ENCODE data around the gene IGFLR1.

IGFLR1 gene, protein sequence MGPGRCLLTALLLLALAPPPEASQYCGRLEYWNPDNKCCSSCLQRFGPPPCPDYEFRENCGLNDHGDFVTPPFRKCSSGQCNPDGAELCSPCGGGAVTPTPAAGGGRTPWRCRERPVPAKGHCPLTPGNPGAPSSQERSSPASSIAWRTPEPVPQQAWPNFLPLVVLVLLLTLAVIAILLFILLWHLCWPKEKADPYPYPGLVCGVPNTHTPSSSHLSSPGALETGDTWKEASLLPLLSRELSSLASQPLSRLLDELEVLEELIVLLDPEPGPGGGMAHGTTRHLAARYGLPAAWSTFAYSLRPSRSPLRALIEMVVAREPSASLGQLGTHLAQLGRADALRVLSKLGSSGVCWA
- 3.2 reads per million, percentile 12 among the genes with 10 or more reads in this experiment for total RNA-seq

DNA sequence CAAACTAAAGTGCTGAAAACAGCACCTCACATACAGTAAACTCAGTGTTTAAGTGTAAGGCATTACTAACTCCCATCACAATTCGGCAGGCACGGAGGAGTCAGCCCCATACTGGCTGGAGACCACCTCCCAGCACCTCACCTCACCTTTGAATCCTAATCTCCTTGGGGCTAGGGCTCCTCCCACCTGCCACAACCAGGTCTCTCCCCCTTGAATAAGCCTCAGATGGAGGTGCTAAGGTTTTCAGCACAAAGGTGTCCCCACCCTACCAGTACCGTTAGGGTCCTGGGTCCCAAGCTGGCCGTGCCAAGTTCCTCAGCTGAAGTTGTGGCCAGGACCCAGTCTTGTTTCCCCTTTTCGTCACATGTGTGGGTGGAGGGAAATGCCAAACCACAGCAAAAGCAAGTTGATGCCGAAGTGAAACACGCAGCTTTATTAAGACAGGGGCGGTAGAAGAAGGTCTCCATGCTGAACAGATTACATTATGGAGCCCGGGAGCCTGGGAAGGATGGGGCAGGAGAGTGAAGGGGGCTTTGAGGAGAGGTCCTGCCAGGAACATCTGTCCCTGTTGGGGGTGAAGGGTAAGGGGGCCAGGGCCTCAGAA is at the start of gene IGFLR1:
TSS of gene IGFLR1 (minus strand) at position 332 of the 604 bp plus-strand sequence. CDS start 1,272 bp downstream, outside the sequence.
- peak; percentile 44 for DNase-seq

DNA sequence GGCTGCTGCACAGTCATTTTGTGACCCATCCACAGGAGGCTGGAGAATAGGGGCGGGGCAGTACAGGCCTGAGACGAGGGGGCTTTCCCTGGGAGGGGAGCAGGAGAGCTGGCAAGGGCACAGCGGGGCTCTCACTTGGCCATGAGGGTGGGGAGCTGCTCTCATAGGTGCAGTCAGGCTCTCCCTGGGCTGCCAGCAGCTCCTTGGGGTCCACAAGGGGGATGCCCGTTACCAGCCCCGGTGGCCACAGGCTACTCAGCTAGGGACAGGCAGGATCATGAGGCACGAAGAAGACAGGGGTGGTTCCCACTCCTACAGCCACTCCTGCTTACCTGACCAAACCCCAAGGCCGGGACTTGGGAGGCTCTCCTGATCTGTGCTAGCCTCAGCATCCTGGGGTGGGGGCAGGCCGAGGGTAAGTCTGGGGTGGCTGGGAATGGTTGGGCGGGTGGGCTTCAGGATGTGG is 49.6 kb upstream of the IGFLR1 start:
- no peak for DNase-seq

DNA sequence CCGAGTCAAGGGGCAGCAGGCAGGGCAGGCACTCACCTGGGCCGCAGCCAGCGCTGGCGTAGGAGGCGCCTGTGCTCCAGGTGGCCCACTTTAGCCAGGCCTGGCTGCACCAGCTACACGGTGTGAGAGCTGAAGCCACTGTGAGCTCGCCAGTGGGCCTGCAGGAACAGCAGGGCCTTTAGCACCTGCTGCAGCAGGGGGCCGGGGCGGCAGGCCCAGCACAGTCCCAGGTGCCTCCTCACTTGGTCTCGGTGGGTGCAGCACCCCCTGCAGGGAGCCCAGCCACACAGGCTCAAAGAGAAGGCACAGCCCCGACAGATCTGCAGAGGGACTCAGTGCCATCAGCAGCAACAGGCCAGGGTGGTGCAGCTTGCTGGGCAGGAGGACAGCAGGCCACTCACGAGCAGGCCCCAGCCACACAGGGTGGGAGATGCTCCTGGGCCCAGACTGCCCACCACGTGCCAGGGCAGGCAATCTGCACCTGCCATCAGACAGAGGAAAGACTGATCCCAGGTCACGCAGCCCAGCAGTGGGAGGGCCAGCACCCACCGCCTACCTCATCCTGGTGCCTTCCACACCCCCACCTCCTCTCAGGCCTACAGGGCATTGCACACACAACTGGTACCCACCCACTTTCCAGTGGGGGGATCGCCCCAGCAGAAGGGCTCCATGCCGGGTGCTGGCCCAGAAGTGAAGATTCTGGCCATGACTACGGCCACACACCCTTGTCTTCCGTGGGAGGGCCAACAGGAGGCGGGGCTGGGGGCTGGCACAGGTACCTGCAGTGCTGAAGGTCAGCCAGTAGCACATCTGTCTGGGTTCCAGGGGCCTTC is 48.9 kb upstream of the IGFLR1 start:
- DNase-seq: no peak

DNA sequence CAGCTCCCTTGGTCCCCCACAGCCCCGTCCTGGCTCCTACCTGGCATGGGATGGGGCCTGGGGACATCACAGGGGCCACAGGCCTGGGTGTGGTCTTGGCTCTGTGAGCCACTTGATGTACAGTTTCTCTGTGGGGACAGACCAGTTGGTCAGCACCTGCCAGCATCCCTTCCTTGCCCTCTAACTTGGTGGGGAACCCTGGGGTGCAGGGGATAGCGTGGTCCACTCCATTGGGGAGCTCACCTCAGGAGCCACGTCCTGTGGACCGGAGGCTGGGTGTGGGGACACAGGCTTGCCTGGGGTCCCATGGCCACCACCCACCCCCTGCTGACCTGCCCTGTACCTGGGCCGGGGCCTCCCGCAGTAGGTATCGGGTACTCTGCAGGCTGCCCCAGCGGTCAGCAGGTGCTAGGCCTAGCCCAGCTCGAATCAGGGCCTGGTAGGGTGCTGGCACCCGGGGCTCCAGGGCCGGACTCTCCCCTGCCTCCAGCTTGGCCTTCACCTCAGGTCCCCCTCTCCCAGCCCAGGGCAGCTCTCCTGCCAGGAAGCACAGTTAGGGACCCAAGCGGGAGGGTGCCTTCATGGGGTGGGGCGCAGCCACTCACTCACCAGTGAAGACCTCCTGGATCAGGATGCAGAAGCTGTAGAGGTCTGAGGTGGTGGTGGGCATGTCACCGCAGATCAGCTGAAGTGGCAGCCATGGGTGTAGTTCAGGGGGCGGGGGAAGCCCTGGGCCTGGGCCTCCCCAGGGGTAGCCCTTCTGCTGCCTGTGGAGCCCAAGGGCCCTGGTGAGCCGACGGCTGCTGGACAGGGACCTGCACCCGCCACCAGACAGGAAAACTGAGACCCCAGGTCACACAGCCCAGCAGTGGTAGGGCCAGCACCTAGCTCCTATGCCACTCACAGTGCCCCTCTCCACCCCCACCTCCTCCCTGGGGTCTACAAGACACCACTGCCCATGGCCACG is 48.0 kb upstream of the IGFLR1 start:
- DNase-seq: no peak

DNA sequence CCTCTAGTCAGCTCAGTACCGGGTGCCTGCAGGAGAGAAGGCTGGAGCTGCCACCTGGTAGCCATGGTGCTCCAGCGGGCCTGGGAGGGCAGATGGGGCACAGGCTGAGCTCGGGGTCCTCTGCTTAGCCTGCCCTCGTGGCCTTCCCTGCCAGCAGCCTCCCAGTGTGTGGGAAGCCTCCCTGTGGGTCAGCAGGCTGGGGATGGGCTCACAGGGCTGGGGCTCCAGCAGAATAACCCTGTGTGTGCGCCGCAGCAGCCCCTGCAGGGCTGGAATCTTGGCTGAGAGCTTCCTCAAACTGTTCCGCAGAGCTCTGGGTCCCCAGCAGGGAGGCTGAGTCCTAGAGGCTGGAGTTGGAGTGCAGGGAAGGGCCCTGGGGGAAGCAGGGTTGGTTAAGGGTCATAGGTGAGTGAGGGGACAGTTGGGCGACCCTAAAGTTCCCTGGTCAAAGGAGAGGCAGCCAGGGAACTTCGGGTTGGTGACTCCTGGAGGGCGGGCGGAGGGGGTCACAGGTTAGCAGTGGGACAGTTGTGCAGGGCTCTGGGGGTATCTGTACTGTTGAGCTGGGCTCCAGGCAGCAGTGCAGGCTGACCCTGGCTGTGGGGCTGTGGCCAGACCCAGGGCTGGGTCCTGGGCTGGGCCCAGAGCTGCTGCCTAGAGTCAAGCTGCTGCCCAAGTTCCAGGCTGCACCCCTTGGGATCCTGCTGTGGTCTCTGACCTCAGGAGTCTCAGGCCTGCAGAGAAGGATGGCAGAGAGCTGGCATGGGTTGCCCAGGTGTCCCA is 47.1 kb upstream of the IGFLR1 start:
- no peak for DNase-seq

DNA sequence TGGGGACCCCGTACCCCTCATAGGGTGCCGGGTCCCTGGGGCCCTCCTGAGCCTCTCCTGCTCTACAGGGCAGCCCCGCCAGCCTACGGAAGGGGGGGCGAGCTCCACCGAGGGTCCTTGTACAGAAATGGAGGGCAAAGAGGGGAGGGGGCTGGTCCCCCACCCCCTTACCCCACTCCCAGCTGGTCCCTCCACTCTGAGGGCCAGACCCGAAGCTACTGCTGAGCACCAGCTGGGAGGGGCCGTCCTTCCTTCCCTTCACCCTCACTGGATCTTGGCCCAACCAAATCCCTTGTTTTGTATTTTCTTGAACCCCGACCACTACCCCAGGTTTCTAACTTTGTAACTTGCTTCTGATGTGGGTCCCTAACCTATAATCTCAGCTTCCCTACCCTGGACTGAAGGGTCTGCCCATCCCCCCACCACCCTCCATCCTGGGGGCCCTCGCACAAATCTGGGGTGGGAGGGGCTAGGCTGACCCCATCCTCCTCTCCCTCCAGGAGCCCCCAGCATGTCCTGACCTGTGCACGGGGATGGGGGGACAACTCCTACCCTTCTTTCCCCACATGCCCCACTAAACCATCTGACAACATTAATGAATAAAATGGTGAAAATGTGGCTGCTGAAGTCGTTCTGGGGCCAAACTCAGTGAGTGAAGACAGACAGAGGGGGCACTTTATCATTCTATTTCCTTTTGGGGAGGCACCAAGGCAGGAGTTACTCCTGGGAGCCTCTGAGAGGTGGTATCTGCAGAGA is 46.1 kb upstream of the IGFLR1 start:
- no peak for DNase-seq

DNA sequence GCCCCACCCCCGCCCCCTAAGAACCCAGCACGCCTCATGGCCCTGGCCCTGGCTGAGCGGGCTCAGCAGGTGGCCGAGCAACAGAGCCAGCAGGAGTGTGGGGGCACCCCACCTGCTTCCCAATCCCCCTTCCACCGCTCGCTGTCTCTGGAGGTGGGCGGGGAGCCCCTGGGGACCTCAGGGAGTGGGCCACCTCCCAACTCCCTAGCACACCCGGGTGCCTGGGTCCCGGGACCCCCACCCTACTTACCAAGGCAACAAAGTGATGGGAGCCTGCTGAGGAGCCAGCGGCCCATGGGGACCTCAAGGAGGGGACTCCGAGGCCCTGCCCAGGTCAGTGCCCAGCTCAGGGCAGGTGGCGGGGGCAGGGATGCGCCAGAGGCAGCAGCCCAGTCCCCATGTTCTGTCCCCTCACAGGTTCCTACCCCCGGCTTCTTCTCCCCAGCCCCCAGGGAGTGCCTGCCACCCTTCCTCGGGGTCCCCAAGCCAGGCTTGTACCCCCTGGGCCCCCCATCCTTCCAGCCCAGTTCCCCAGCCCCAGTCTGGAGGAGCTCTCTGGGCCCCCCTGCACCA is 45.1 kb upstream of the IGFLR1 start:
- DNase-seq: no peak

DNA sequence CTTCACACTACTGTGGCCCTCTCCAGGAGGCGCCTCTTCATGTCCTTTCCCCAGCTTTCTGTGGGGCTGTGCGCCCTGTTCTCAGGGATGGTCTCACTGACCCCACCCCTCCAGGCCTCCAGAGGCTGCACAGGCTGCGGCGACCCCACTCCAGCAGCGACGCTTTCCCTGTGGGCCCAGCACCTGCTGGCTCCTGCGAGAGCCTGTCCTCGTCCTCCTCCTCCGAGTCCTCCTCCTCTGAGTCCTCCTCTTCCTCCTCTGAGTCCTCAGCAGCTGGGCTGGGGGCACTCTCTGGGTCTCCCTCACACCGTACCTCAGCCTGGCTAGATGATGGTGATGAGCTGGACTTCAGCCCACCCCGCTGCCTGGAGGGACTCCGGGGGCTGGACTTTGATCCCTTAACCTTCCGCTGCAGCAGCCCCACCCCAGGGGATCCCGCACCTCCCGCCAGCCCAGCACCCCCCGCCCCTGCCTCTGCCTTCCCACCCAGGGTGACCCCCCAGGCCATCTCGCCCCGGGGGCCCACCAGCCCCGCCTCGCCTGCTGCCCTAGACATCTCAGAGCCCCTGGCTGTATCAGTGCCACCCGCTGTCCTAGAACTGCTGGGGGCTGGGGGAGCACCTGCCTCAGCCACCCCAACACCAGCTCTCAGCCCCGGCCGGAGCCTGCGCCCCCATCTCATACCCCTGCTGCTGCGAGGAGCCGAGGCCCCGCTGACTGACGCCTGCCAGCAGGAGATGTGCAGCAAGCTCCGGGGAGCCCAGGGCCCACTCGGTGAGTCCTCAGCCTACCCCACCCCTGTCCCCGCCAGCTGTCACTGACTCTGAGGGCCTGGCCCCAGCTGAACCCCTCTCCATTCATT is 44.3 kb upstream of the IGFLR1 start:
- no peak for DNase-seq

DNA sequence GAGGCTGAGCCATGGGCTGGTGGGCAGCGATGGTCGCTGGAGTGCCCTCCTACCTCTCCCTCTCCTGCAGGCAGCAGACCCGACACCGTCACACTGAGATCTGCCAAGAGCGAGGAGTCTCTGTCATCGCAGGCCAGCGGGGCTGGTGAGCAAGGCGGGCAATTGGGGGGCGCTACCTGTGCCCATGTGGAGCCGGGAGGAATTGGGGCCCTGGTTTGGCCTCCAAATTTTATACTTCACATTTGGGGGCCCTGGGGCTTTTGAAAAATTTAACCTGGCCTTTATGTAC is 43.0 kb upstream of the IGFLR1 start:
- no peak for DNase-seq

DNA sequence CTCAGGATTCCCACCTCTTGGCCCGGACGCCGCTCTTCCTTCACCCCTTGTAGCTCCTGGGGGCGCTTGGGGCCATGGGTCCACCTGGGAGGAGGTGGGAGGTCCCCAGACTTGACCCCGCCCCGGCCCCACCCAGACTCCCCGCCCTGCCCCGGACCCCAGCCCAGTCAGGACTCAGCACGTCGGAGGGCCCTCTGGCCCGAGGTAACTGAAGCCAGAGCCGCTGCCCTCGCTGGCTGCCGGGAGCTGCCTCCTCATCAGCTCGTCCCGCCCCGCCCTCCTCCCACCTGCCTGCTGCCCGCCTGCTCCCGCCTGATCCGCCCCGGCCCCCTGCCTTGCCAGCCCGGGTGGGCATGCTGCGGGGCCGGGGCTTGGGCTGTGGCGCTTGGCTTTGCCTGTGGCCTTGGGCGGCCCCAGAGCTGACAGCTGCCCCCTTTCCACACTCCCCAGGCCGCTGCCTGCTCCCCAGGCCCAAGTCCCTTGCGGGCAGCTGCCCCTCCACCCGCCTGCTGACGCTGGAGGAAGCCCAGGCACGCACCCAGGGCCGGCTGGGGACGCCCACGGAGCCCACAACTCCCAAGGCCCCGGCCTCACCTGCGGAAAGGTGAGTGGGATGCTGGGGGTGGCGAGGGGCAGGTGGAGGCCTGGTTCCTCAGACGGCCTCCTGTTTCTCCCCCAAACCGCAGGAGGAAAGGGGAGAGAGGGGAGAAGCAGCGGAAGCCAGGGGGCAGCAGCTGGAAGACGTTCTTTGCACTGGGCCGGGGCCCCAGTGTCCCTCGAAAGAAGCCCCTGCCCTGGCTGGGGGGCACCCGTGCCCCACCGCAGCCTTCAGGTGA is 42.5 kb upstream of the IGFLR1 start:
- no peak for DNase-seq

DNA sequence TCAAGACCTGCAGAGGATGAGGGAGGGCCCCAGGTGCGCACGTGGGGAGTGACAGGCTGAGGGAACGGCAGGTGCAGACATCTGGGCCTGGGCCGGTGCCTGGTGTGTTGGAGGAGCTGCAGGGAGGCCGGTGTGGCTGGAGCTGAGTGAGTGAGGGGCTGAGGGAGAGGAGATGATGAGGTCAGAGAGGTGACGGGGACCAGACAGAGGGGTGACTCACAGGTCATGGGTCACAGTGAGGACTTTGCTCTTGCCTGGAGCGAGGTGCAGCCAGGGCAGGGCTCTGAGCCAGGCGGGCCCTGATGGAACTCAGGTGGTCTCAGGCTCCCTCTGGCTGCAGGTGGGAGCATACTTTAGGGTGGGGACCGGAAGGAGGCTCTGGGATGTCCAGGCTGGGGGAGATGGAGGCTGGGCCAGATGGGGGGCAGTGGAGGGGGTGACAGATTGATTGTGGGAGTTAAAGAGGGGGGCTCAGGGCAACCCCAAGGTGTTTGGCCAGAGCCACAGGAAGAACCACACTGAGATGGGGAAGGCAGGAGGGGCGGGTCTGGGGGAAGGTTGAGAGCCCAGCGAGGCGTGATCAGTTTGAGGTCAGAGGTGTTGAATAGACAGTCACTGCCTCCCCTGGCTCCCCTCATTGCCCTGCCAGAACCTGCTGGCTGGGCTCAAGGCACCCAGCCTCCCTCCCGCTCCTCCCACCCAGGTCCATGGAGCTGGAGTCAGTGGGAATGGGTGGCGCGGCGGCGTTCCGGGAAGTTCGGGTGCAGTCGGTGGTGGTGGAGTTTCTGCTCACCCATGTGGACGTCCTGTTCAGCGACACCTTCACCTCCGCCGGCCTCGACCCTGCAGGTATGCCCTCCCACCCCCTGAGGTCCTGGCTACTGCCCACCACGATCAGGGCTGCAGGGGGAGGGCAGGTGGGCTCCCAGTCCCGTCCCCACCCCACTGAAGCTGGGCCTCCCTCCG is 41.5 kb upstream of the IGFLR1 start:
- DNase-seq: no peak

DNA sequence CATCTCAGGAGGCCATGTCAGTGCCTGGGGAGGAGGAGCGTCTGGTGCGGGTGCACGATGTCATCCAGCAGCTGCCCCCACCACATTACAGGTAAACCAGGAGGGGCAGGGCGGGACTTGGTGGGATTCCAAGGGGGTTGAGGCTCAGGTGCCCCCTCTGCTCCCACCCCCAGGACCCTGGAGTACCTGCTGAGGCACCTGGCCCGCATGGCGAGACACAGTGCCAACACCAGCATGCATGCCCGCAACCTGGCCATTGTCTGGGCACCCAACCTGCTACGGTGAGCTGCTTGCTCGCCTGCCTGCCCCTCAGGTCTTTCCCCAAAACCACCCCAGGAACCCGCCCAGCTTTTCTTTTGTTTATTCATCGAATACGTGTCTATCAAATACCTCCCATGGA is 40.3 kb upstream of the IGFLR1 start:
- DNase-seq: no peak

DNA sequence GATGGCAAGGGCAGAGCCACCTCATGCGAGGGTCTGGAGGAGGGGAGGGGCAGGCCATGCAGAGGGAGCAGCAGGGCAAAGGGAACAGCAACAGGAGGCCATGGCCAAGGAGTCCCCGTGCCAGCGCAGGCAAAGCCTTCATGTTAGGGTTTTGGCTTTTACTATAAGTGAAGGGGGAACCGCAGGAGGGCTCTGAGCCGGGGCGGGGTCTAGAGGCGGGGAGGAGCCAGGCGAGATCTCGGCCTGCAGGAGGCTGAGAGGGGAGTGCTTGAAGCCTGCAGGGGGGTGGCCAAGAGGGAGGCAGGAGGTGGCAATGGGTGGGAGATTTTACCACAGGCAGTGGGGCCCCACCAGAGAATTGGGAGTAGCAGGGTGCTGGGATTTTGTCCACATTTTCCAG is 39.4 kb upstream of the IGFLR1 start:
- DNase-seq: no peak

DNA sequence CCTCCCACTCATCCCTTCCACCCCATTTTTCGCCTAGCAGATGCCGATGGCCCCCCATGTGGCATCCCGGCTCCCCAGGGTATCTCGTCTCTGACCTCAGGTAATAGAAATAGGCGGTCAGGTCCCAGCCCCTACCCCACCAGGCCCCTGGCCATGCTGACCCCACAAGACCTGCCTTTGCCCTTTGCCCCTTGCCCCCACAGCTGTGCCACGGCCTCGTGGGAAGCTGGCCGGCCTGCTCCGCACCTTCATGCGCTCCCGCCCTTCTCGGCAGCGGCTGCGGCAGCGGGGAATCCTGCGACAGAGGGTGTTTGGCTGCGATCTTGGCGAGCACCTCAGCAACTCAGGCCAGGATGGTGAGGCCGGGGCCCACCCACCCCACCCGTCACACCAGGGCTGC is 38.5 kb upstream of the IGFLR1 start:
- DNase-seq: no peak

DNA sequence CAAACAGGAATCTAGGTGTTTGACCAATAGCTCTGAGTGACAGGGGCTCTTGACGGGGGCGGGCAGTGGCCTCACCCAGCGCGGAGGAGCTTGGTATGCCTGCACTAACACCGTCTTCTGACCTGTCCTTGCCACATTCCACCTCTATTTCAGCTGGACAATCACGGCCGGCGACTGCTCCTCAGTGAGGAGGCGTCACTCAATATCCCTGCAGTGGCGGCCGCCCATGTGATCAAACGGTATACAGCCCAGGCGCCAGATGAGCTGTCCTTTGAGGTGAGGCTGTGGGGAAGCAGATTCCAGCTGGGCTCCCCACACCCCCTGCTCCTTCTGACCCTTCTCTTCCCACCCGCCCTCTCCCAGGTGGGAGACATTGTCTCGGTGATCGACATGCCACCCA is 37.8 kb upstream of the IGFLR1 start:
- no peak for DNase-seq

DNA sequence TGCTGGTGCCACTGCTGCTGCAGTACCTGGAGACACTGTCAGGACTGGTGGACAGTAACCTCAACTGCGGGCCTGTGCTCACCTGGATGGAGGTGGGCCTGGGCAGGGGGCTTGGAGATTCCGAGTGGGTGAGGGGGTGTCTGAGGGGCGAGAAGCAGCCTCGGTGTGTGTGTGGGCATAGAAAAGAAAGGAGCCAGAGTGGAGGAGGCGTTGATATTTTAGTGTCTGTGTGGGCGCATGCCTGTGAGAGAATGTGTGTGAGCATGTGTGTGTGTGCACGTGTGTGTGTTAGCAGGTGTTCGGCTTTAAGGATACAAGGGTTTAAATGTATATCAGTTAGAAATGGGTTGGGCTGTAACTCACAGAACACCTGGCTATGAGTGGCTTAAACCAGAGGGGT is 36.8 kb upstream of the IGFLR1 start:
- DNase-seq: no peak

DNA sequence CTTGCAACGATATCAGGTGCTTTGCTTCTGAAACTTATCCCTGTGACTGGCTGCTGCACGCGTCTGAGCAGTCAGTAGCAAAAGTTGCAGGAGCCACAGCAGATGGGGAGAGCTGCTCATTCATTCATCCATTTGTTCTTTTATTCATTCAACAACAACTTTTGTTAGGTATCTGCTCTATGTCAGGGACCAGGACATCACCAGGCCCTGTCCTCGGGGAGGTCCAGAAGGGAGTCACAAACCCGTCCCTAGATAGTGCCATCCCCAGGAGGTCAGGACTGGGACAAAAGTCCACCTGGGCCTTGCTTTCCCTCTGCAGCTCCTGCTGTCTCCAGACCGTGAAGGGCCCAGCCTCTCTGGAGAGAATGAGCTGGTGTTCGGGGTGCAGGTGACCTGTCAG is 35.7 kb upstream of the IGFLR1 start:
- DNase-seq: no peak

All from effector CD4-positive, alpha-beta T cell (primary cell).